GM12878 (cell line): ENCODE data around the gene INPP1.

Source experiments
- CTCF ChIP-seq, 3 experiments: IDR thresholded peaks in 2 of 3; conservative IDR thresholded peaks in 1 of 3; 2 replicates each; pipeline ENCODE4 v1.5.1; 2011; ENCODE audit warnings: low read depth in 3 of 3, low read length in 3 of 3, mild to moderate bottlenecking in 3 of 3, control low read depth in 2 of 3, moderate library complexity in 2 of 3, inconsistent platforms in 1 of 3, mixed read lengths in 1 of 3; ENCODE audit not compliant: control insufficient read depth in 2 of 3, insufficient read depth in 1 of 3; ENCODE audit errors: extremely low read depth in 1 of 3
- GABPA ChIP-seq: IDR thresholded peaks from 2 replicates; pipeline ENCODE4 v1.6.1; 2014; ENCODE audit warnings: antibody characterized with exemption, low read depth, mild to moderate bottlenecking, inconsistent platforms
- HDAC6 ChIP-seq: fragments of 200-600 bp; sonication (generic); IDR thresholded peaks from one replicate; pipeline ENCODE4 v1.8.0; 2017; ENCODE audit warnings: antibody characterized with exemption; ENCODE audit not compliant: unreplicated experiment
- JUND ChIP-seq: IDR thresholded peaks from 2 replicates; pipeline ENCODE4 v1.6.1; 2012; ENCODE audit warnings: low read depth, mild to moderate bottlenecking, low read length, improper control_type of control experiment, moderate library complexity
- POLR2A ChIP-seq: IDR thresholded peaks from 2 replicates; pipeline ENCODE4 v1.6.1; 2011; ENCODE audit warnings: low read depth, mild to moderate bottlenecking, low read length
- RFX5 ChIP-seq: IDR thresholded peaks from 2 replicates; pipeline ENCODE4 v1.6.1; 2011; ENCODE audit warnings: low read depth, low read length, improper control_type of control experiment
- ZZZ3 ChIP-seq: IDR thresholded peaks from 2 replicates; pipeline ENCODE4 v1.6.1; 2011; ENCODE audit warnings: low read depth; ENCODE audit not compliant: control insufficient read depth, insufficient read length

GRCh38 chr2:190360965-190361364, 17.6 kb downstream of the INPP1 start:
- TF ChIP-seq ZZZ3, result no peak
- TF ChIP-seq GABPA, result no peak
- TF ChIP-seq CTCF (IDR thresholded peaks at IDR 0.05 in 2 of 3, conservative IDR thresholded peaks at IDR 0.05 in 1 of 3; ENCODE audit: control insufficient read depth in 2 of 3, extremely low read depth in 1 of 3, insufficient read depth in 1 of 3, low read depth in 3 of 3, low read length in 3 of 3), result no peak
- no peak for TF ChIP-seq POLR2A
- no peak for TF ChIP-seq RFX5
- no peak for TF ChIP-seq HDAC6
- no peak for TF ChIP-seq JUND
